ENCODE results near the gene OR5K4.
"Not testable (repeated sequence)": the region's sequence is repeated elsewhere in the genome, so short reads cannot be mapped to it uniquely, and the experiment has no call there.

The OR5K4 gene

GRCh38 chr3:98395101-98395500, 41.4 kb downstream of the OR5K4 start:
- Histone ChIP-seq H3K36me3 (replicated peaks) (no peaks in the 10 kb centered on the region), H3K4me3 (ENCODE audit: low read depth, low read length) (no peak overlapping the region), H3K27ac (no peak overlapping the region), H3K27me3 (replicated peaks) (no peaks in the 10 kb centered on the region)
- no peak for TF ChIP-seq CTCF (IDR thresholded peaks at IDR 0.05; ENCODE audit: low read depth, low read length, missing control alignments)
- in situ Hi-C loops (cut with HindIII; ENCODE audit: low pct_ligation_motif_present, low sequenced_read_pairs) = no loop called here
- DNase-seq = no peak

GRCh38 chr3:98396482-98396881, 42.8 kb downstream of the OR5K4 start:
- H3K36me3 ChIP-seq (replicated peaks); DNase-seq; H3K4me3 ChIP-seq (ENCODE audit: low read depth, low read length); H3K27me3 ChIP-seq (replicated peaks); H3K27ac ChIP-seq; in situ Hi-C loops (cut with HindIII; ENCODE audit: low pct_ligation_motif_present, low sequenced_read_pairs): not testable (repeated sequence)

GRCh38 chr3:98398513-98398912, 44.9 kb downstream of the OR5K4 start:
- Histone ChIP-seq H3K27ac (no peak overlapping the region), H3K27me3 (replicated peaks) (no peaks in the 10 kb centered on the region), H3K36me3 (replicated peaks) (no peaks in the 10 kb centered on the region), H3K4me3 (ENCODE audit: low read depth, low read length) (no peak overlapping the region)
- in situ Hi-C loops (cut with HindIII; ENCODE audit: low pct_ligation_motif_present, low sequenced_read_pairs) = no loop called here
- no peak for TF ChIP-seq CTCF (IDR thresholded peaks at IDR 0.05; ENCODE audit: low read depth, low read length, missing control alignments)
- DNase-seq = no peak

- in situ Hi-C loops (cut with HindIII; ENCODE audit: low pct_ligation_motif_present, low sequenced_read_pairs) = no loop called here
- no peaks in the 10 kb centered on the region for H3K27me3 ChIP-seq (replicated peaks)
- H3K36me3 ChIP-seq (replicated peaks) = no peaks in the 10 kb centered on the region
- no peak for TF ChIP-seq CTCF (IDR thresholded peaks at IDR 0.05; ENCODE audit: low read depth, low read length, missing control alignments)
- DNase-seq = no peak
- H3K27ac ChIP-seq = no peak overlapping the region
- no peak overlapping the region for H3K4me3 ChIP-seq (ENCODE audit: low read depth, low read length)
These were observed 48.9 kb downstream of the OR5K4 start for GRCh38 chr3:98402507-98402906.

- Histone ChIP-seq H3K36me3 (replicated peaks) (no peaks in the 10 kb centered on the region), H3K27me3 (replicated peaks) (no peaks in the 10 kb centered on the region), H3K4me3 (ENCODE audit: low read depth, low read length) (no peak overlapping the region), H3K27ac (no peak overlapping the region)
- TF ChIP-seq CTCF (IDR thresholded peaks at IDR 0.05; ENCODE audit: low read depth, low read length, missing control alignments) = no peak
- in situ Hi-C loops (cut with HindIII; ENCODE audit: low pct_ligation_motif_present, low sequenced_read_pairs) = no loop called here
- DNase-seq = no peak
These were observed 50.4 kb downstream of the OR5K4 start for GRCh38 chr3:98404010-98404409.

All from brain microvascular endothelial cell (primary cell).